GM19099 (cell line): Measurements from ENCODE around the gene TRIOBP.

ENCODE experiments used
- POLR2A ChIP-seq: IDR thresholded peaks from 3 replicates; pipeline ENCODE4 v1.6.1; 2011; ENCODE audit warnings: low read depth; ENCODE audit not compliant: insufficient read length; ENCODE audit errors: extremely low read depth

The TRIOBP gene

DNA sequence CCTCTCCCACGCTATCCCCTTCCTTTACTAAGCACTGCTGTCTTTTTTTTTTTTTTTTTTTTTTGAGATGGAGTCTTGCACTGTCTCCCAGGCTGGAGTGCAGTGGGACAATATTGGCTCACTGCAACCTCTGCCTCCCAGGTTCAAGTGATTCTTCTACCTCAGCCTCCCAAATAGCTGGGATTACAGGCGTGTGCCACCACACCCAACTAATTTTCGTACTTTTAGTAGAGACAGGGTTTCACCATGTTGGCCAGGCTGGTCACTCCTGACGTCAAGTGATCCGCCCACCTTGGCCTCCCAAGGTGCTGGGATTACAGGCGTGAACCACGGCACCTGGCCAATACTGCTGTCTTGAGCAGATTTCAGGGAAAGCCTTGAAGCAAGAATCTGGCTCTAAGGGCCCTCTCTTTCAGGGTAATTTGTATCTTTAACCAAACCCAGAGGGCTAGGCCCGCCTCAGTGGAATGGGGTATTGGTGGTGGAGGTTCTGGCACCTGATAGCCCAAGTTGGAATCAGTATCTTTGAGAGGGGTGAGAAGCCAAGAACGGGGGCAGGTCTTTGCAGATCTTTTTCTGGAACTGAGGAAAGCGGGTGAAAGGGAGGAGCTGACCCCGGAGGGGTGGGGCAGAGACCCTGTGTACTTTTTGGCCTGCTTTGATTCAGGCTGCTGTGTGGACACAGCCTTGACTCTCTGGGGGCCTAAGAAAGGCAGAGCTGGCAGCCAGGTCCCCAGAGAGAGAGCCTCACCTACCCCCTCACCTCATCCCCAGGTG, 37.0 kb downstream of the TRIOBP start:
- TF ChIP-seq POLR2A: no peak

DNA sequence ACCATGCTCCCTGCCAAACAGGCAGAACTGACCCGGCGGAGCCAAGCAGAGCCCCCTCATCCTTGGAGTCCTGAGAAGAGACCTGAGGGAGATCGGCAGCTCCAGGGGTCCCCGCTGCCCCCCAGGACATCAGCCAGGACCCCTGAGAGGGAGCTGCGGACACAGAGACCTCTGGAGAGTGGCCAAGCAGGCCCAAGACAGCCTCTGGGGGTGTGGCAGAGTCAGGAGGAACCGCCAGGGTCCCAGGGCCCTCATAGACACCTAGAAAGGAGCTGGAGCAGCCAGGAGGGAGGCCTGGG, 37.5 kb downstream of the TRIOBP start:
- no peak for TF ChIP-seq POLR2A

DNA sequence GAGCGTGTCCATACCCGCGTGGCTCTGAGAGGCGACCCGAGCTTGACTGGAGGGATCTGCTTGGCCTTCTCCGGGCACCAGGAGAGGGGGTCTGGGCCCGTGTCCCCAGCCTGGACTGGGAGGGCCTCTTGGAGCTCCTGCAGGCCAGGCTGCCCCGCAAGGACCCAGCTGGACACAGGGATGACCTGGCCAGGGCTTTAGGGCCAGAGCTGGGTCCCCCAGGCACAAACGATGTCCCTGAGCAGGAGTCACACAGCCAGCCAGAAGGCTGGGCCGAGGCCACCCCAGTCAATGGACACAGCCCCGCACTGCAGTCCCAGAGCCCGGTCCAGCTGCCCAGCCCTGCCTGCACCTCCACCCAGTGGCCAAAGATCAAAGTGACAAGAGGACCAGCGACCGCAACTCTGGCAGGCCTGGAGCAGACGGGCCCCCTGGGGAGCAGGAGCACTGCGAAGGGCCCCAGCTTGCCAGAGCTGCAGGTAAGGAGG, 38.2 kb downstream of the TRIOBP start:
- TF ChIP-seq POLR2A: no peak

DNA sequence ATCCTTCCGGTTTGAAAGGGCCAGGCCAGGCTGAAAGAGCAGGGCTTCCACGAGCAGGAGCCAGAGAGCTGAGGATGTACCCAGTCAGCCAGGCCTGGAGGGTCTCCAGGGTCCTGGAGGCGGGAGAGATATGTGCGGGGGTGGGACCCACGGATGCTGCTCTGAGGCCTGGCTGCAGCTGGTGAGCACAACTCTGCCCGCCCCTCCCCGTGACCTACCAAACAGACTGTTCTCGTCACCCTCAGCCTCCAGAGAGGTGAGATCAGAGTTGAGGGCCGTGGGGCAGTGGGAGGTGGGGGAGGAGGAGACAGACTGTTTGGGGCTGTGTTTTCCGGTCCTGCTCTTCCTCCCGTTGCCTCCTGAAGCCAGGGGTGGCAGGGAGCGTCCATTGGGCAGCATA, 42.2 kb downstream of the TRIOBP start:
- no peak for TF ChIP-seq POLR2A

DNA sequence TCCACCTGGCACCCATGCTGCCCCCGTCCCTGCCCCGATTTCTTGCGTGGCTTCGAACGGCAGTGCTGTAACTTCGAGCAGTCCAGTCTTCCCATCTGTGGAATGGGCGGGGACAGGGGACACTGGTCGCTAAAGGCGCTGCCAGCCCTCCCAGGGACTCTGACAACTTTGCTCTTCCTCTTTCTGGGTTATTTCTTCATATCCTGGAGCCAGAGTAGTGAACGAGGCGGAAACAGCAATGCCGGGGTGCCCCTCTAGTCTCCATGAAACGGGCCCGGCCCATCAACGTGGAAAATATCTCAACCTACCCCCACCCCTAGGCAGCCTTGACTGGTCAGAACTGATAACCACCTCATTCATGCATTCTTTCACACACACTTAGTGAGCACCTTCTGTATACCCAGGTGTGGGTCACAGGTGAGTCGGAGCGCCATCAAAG, 42.8 kb downstream of the TRIOBP start:
- TF ChIP-seq POLR2A: no peak

DNA sequence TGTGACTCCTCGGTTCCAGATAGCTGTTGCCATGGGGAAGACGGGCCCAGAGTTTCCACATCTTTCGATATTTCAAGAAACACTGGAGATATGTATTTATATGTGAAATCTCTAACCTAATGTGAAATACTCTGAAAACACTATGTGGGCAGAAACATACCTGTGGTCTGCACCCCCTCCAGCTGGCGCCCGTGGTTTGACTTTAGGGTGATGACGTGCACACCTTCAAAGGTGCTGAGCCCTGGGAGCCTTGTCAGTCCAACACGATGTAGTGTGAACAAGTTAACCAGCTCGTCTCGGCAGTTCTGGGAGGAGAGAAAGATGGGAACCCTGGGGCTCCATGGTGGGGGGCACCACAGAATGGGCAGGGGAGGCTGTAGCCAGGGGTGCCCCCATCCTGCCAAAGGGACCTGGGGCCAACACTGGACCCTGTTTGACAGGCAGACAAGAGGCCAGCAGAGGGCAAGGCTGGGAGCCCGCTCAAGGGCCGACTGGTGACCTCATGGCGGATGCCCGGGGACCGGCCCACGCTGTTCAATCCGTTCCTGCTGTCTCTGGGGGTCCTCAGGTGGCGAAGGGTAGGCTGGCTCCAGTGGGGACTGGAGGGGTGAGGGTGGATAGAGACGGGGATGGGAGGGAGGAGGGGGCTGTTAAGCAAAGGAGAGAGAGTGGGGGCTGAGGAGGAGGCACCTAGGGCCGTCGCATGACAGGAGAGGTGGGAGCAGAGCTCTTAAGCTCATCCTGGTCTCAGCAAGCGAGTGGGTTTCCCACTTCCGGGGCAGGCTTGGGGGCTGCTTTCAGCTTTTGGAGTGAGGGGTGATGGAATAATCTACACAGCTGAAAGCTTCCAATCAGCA, 43.8 kb downstream of the TRIOBP start:
- no peak for TF ChIP-seq POLR2A

DNA sequence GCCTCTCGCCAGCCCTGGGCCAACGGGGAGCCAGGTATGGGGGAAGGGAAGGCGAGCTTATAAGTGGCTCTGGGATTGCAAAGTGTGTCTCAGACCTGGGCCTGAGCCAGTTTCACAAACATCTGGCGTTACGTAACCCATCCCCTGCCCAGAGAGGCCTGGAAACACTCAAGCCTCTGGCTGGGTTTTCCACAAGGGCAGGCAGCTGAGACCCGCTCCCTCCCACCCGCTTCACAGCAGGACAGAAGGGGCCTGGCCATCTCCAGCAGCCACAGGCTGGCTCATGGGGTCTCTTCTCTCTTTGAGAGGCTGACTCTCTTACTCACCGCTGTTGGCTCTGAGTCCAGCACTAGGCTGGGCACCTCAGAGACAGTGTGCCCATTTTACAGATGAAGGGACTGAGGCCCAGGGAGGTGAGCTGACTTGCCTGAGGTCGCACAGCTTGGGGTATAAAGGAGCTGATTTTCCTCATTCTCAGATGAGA, 44.5 kb downstream of the TRIOBP start:
- no peak for TF ChIP-seq POLR2A

DNA sequence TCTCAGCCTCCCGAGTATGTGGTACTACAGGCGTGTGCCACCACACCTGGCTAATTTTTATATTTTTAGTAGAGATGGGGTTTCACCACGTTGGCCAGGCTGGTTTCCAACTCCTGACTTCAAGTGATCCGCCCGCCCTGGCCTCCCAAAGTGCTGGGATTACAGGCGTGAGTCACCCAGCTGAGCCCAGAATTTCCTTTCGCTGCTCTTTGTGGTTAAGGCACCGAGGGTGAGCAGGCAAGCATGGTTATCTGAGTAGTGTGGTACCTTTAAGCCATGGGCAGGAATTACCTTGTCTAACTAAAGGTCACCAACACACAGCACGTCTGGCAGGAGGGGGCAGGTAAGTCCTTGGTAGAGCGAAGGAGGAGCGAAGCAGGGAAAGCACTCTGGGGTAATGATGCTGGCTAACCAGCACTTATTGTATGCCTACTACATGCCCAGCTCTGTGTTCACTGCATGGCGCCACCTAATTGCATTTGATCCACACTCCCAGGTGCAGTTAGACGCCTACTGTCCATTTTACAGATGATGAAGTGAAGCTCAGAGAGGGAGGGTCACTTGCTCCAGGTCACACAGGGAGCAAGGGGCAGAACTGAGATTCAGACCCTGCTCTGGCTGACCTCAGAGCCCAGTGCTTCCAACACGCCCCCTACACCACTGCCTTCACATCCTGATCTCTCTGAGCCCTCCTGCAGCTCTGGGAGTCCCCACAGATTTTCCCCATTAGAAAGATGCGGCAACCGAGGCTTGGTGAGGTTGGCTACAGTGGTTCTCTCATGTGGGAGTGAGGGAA, 45.7 kb downstream of the TRIOBP start:
- no peak for TF ChIP-seq POLR2A

DNA sequence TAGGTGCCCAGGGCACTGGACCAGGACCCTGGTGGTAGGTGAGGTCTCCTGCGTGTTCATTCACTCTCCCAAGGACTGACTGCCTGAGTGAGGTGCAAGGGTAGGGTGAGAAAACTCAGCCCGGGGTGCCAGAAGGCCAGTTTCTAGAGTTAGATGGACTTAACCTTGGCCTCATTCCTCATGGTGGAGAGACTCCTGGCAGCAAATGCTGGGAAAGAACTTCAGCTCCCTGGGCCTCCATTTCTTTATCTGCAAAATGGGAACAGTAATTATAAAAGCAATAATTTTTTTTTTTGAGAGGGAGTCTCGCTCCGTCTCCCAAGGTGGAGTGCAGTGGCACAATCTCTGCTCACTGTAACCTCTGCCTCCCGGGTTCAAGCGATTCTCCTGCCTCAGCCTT, 47.7 kb downstream of the TRIOBP start:
- TF ChIP-seq POLR2A: no peak

DNA sequence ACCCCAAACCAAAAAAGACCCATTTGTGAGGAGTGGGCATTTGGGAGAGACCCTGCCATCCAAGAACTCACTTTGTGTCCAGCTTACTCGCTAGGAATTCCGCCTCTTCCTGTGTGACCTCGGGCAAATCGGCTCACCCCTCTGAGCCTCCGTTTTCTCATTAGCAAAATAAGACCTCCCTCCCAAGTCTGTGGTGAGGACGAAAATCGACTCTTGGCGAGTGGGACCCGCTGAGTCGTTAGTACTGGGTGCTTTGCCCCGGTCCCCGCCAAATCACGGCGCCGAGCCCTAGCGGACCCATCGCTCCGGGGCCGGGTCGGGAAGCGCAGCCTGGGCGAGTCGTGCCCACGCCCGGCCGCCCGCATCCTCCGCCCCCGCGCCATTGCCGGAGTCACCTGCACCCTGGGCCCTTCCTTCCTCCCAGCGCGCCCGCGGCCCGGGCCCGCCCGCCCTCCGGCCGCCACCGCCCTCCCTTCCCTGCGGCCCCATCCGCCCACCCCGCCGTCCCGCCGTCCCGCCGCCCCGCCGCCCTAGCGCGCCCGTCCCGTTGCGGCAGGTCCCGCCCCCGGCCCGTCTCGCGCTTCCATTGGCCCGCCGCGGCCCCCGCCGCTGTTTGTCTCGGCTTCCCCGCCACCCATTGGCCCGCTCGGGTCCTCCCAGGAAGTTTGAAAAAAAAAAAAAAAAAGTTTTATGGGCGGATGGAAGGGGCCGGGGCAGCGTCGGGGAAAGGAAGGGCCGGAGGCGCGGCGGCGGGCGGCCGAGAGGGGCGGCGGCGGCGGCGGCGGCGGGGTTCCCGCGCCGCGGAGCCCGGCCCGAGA, 48.9 kb downstream of the TRIOBP start:
- peak; percentile 53 for TF ChIP-seq POLR2A

DNA sequence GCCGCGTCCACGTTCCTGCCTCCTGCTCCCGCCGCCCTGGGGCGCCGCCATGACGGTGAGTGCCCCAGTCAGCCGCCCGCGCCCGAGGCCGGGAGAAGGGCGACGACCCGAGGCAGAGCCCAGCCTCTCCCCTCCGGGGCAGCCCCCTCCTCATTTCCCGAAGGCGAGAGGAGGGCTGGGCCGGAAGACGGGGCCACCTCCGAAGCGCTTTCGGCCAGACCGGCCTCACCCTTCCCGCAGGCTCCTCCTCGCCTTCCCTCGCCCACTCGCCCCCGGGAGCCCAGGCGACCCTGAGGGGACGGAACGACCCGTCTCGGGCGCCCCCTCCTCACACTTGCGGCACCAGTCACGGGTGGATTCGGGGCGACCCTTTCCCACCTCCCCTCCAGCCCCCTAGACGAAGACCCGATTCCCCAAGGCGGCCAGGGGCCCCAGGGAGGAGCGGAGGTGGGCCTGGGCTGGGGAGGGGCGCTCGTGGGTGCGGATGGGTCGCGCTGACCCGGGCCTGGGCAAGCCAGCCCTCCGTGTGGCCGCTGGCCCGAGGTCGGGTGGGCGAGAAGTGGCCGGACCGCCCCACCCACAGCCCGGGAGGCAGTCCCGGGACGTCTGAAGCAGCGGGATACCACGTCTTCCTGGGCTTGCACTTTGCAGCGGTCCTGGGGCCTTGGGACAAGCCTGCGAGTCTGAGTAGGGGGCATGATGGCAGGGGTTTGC, 49.7 kb downstream of the TRIOBP start:
- no peak for TF ChIP-seq POLR2A

DNA sequence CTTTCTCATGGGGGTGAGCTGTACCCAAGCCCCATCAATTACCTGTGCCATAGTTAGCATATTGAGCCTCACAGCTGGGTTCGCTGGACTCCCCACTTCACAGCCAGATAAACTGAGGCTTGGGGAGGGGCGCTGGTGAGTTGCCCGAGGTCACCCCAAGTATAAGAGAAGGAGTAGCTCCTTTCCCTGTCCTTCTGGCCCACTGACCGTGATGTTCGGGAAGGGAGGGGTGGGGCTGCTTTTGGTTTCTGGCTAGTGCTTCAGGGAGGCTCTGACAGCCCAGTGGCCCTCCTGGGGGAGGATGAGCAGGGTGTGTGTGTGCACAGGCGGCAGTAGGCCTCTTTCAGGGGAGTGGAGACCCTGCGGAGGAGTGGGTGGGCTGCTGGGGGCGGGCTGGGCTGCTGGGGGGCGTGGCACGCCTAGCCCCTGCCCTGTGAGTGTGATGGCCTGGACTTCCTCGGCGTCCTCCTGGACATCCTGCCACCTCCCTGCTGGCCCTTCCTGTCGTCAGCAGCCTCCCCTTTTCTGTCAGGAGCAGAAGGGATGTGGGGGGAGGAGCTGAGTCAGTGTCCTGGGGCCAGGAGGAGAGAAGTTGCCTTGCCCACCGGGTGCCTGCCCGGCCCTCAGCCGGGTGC, 50.3 kb downstream of the TRIOBP start:
- no peak for TF ChIP-seq POLR2A

DNA sequence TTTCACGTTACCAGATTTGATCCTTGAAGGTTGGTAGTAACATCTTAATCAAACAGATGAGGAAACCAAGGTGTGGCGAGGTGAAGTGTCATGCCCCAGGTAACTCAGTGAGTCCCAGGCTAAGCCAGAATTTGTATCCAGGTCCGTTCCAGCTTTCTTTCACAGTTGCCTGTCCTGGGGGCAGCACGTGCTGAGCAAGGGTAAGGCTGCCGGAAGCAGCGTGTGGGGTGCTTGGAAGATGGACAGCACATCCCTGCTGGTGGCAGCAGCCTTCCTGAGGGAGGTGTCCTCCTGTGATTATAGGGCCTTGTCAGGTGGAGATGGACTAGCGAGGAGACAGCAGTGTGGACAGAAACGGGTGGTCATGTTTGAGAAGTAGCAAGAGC, 50.9 kb downstream of the TRIOBP start:
- no peak for TF ChIP-seq POLR2A
